Activated T-cell treated with anti-CD3 and anti-CD28 coated beads for 24 hours (primary cell): Measurements from ENCODE around the gene RANBP3.
"Not testable (repeated sequence)": the region's sequence is repeated elsewhere in the genome, so short reads cannot be mapped to it uniquely, and the experiment has no call there.

Experiments used
- DNase-seq: peaks from one replicate; pipeline ENCODE4 v3.0.0-alpha.2; 2020; ENCODE audit warnings: low read depth

The RANBP3 gene

DNA sequence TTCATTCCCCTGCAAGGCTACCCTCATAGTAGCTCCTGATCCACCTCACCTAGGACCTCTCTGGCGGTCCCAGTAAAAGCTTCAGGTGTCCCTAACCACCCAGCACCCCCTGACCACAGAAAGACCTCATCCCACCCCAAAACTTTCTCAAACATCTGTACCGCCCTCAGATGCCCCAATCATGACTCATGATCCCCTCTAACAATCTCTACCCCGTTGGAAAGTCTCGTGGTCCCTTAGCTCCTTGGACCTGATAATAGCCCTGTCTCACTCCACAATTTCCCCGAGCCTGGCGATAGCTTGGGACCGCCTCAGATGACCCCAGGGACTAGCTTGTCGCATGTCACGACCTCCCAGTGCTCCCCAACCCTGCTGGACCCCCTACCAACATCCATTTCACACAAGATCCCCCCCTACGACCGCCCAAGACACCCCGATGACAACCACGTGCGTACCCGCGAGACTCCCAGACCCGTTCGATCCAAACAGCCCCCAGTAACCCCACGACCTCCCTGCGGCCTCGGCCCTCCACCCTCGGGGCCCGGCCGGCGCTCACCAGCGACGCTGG lies 74.8 kb downstream of the RANBP3 start:
- DNase-seq = no peak

DNA sequence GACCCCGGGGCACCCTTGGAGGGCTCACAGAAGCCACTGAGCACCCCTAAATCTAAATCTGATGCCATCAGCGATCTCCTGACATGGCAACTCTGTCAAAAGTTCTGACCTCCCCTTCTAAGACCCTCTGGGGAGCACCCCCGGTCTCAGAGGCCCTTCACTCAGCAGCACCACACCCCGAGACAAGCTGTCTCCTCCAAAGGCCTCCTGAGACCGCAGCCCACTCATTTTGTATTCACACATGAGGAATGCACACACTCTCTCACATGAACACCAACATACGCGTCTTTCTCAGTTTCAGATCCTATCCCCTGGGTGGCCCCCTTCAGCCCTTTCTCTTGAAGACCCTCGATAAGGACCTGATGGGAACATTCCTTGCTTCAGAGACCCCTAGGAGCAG lies 77.0 kb downstream of the RANBP3 start:
- no peak for DNase-seq

DNA sequence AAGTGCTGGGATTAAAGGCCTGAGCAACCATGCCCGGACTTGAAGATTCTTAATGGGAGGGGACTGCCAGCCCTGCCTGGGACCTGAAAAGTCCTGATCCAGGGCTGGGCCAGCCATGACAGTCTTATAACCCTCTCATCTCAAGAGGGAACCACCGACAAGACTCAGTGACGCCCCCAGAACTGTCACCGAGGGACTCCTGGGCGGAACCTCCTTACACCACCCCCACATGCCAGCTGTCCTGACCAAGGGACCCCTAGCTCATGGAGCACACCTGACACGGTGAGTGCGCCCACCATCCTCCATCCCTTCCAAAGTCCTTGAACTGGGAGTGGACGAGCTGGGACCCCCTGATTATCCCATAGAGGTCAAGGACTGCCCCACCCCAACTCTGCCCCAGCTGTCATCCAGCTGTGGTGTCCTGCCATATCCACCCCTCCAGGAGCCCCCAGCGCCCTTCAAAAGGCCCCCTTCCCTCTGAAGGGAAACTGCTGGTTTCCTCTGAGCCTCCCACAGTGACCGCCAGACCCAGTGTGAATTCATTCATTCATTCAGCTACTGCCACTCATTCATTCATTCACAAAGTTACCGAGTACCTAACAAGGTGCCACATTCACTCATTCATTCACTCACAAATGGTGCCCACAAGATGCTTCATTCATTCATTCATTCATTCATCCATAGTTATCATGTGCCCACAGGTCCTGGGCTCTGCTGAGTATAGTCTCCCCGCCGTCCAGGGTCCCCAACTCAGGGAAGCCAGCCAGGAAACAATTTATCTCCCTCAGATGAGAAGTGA lies 78.0 kb downstream of the RANBP3 start:
- no peak for DNase-seq

DNA sequence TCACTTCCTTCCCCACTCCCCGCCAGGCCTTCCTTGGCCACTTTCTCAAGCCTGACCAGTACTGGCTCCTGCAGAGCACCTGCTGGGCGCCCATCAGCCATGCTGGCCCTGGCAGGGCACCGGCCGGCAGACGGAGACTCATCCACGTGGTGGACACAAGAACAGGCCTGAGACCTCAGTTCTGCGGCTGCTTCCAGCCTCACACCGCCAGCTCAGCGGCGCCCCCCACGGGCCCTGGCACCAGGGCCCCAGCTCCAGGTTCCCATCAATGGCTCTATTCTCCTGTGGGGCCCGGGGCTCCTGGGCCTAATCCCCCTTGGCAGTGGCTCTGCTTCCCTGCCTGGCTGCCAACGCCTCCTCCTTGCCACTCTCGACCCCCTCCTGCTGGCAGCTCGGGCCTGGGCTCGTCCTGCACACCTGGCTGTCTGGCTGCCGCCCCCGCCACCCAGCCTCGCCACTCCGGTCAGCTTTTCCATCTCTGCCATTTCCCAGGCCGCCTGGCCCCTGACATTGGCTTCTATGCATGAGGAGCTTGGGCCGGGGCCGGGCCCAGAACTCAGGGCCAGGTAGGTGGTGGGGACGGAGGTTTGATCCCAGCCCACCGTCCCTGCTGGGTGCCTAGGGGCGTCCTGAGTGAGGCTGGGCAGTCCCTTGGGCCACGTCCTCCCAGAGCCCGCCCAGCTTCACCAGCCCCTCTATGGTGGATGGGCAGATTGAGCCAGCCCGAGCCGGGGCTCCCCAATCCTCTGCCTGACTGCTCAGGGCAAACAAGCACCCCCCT lies 80.6 kb downstream of the RANBP3 start:
- DNase-seq = no peak

DNA sequence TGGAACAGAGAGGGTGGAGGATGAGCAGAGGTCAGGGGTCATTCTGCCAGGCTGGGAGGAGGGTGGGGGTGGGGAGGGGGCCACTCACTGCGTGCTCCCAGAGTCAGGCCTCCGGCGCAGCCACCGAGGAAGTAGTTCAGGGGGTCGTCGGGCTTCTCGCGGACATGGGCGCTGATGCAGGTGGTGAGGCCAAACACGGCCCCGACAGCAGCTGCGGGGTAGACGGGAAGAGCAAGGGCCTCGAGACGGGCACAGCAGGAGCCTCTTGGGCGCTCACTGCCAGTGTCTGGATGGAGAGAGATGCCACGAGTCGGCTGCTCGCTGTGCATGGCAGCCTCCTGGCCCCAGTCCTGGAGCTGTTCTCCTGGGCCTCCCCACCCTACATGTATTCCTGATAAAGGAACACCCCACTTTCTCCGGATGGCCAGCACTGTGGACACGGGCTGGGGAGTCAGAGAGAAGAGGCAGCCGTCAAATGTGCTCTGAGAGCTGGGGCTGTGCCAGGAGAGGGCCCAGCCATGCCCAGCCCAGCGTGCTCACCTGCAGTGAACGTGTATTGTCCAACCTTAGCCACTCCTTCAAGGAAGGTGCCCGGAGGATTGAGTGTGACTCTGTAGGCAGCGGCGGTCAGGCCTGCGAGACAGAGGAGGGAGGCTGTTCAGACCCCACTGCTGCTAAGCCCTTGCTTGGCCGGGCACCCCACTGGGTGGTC lies 81.4 kb downstream of the RANBP3 start:
- DNase-seq = no peak

DNA sequence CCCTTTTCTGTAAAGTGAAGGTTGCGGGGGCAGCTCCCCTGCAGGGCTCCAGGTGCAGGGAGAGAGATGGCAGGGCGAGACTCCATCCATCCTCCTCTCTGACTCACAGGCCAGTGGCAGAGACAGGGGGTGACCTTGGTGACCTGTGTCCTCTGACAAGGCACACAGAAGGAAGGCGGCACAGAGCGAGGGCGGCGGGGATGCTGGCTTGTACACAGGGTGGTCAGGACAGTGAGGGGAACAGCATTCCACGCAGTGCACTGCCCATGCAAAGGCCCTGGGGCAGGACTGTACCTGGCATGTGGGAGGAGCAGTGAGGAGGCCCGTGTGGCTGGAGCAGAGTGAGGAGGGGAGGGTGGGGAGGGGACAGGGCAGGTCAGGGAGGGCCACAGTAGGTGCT lies 82.0 kb downstream of the RANBP3 start:
- no peak for DNase-seq

DNA sequence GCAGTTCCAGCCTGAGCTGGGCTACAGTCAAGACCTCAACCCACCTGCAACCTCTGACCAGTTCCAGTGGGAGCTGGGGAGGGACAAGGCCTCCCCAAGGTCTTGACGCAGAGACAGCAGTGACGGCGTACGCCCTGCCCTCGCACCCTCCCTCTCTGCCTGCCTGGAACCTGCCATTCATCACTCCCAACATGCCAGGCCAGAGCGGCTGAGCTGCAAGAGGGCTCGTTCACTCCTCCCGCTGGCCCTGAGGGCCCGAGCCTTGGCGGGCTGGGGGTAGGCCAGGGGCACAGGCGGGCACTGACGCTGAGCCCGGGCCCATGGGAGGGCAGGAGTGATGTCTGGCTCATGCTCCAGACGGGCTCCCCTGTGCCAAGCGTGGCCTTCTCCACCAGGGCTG lies 82.5 kb downstream of the RANBP3 start:
- DNase-seq = no peak

DNA sequence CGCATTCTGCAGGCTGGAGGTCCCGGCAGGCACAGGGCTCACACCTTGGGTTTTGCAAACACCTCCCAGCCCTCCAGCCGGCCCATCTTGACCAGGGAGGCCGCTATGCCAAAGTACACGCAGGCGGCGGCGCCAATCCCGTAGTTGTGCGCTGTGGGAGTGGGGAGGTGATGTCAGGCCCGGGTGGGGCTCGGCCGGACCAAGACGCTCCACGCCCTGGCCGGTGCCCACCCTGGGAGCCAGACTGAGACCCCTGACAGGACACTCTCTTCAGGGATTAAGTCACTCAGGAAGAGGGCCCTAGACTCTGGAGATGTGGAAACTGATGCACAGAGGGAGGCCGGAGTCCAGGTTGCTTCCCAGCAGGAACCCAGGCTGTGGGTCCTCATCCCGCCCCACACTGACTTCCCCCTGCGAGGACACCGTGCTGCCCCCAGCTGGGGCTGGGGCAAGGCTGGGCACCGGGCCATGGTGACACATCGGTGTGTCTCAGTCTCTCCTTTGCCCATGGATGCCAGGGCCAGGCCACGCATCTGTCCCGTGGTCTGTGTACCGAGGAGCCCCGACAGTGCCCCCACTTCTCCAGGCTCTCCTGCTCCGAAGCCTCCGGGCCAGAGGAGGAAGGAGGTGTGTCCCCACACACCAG lies 83.1 kb downstream of the RANBP3 start:
- no peak for DNase-seq

DNA sequence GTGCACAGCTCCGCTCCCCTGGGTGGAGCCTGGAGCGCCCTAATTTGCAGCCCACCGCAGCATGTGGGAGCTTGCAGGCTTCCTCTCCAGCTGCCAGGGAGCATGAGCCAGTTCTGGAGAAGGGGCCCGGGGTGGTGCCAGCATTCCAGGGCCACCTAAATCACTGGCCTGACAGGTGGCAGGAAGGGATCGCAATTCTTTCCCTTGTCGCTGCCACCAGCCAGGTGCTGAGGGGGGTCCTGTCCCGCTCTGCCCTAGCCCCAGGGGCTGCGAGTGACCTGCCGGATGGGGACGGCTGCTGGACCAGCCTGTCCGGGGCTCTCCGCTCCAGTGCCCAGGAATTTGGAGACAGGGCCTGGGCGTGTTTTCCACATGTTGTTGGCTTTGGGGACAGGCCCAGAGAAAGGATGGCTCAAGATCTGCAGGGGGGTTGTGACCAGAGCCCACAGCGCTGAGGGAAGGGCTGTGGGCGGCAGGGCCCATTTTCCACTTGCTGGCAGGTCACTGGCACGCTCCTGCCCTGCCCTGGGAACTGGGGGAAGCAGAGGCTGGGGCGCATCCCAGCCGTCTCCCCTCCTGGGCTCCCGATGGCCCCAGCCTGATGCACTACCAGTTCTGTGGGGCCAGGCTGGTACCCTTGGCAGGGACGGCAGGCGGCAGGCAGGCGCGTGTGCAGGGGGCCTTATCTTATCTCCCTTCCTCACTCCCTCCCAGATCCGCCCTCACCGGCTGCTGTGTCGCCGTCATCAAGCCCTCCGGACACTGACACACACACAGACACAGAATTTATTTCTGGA lies 83.8 kb downstream of the RANBP3 start:
- no peak for DNase-seq

DNA sequence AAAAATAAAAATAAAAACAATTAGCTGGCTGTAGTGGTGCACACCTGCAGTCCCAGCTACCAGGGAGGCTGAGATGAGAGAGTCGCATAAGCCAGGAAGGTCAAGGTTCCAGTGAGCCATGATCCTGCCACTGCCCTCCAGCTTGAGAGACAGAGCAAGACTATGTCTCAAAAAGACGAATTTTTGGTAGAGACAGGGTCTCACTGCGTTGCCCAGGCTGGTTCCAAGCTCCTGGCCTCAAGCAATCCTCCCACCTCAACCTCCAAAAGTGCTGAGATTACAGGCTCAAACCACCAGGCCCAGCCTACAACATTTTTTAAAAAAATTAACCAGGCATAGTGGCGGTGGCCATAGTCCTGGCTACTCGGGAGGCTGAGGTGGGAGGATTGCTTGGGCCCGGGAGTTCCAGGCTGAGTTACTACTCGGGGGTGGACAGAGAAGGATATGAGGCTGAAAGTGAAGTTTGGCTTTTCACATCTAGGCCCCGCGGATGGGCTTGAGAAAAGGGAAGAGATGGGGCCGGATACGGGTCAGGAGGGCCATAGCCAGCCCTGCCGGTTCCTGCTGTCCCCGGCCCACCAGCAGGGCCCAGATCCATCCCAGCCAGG lies 84.5 kb downstream of the RANBP3 start:
- DNase-seq = no peak

DNA sequence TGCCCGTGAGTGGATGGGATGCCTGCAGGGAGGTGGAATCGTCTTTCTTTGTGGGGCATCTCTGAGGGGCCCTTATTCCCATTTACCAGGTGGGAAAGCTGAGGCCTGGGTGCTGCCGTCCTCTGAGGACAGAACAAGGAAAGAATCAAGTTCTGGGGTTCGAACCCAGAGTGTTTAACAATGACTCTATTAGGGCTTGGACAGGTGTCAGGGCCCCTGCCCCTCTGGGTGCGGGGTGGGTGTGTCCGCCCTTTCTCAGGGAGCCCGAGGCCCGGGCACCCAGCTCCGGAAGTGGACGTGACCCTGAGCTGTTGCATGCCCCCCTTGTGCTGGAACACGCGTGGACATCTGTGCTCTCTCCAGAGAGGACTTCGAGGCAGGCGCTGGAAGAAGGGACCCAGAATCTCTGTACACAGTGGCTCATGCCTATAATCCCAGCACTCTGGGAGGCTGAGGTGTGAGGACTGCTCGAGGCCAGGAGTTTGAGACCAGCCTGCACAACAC lies 85.1 kb downstream of the RANBP3 start:
- DNase-seq = no peak

DNA sequence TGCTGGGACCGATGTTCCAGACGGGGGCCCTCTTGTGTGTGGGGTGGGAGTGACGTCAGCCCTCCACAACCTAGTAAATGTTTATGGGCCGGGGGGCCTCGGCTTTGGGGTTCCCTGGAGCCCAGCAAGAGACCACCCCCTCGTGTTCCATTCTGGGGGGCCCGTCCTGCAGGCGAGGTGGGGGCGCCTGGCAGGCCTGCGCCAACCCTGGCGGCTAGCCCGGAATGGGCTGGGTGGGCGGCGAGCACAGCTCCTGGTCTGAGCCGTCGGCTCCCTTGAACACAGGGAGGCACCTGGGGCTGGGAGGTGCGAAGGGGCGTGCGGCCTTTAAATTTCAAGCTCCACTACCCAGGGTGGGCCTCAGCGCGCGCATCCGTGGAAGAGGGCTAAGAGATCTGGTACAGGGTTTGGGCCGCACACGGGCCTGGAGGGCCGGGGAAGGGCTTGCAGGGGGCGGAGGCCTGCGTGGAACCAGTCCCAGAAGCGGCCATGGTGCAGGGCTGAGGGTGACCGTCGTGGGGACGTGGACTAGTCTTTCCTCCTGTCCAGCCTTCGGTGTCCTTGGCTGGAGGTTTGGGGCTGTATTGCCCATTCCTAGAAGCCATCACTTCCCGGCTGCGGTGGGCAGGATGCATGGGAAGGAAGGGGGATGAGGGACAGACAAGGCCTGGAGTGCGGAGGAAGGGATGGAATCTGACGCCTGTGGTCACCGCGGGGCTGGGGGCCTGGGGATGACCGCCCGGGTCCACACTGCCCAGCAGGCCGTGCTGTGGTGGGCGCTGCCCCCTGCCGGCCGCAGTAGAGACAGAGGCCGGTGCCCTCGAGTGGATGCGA lies 85.8 kb downstream of the RANBP3 start:
- no peak for DNase-seq

DNA sequence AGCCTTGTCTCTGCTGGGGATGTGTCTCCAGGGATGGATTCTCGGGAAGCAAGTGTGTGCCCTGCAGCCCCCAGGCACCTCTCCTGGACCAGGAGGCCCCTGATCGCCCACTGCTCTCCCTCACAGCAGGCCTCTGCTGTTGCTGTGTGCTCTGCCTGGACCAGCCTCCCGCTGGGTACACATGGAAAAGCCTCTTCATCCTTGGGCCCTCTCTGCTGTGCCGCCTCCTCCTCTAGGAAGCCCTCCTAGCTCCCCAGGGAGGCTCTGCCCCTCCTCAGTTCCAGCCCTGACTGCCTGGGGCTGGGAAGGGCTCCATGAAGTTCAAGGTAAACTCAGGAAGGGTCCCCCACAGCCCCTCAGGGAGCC lies 86.4 kb downstream of the RANBP3 start:
- no peak for DNase-seq

DNA sequence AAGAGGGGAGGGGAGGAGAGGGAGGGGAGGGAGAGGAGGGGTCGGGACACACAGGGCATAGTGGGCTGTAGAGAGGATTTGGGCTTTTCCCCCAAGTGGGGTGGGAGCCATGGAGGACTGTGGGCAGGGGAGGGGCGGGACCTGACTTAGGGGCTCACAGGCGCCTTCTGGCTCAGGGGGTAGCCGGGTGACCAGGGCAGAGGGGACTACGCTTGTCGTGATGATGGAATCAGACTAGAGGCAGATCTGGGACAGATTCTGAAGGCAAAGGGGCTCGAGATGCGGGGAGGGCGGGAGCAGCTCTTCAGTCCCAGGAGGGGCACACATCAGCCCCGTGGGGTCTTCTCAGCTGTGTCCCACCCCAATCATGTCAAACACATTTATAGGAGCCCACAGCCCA lies 87.8 kb downstream of the RANBP3 start:
- DNase-seq = no peak

DNA sequence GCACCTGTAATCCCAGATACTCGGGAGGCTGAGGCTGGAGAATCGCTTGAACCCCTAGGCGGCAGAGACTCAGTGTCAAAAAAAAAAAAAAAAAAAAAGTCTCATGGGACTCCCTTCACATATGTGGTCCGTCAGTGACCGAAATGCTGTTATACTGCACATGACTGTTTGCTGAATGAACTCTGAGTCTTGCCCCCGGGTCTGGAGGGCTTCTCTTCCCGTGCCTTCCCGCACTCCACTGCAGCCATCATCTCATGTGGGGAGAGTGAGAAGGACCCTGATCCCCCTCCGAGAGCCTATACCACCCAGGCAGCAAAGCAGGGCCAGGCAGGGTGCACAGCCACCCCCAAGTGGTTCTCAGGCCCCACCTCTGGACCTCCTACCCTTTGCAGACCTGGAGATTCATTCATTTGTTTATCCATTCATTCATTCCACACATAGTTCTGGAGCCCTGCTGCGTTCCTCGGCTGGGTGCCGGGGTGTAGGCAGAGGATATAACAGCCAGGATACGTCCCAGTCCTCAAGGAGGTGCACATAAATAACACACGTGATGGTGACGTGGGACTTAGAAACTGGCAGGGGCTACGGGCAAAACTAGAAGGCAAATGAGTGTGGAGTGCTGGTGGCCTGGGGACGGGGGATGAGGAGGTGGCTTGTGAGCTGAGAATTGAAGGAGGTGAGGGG lies 88.5 kb downstream of the RANBP3 start:
- DNase-seq = no peak

DNA sequence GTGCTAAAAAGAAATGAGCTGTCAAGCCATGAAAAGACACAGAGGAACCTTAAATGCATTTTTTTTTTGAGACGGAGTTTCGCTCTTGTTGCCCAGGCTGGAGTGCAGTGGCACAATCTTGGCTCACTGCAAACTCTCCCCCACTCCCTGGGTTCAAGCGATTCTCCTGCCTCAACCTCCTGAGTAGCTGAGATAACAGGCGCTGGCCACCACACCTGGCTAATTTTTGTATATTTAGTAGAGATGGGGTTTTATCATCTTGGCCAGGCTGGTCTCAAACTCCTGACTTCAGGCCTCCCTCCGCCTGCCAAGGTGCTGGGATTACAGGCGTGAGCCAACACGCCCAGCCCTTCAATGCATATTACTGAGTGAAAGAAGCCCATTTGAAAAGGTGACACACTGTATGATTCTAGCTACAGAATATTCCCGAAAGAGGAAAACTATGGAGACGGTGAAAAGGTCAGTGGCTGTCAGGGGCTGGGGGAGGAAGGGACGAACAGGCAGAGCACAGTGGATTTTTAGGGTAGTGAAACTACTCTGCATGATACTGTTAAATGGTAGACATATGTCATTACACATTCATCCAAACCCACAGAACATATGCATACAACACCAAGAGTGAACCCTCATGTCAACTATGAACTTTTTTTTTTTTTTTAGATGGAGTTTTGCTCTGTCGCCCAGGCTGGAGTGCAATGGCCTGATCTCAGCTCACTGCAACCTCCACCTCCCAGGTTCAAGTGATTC lies 93.7 kb downstream of the RANBP3 start:
- DNase-seq = not testable (repeated sequence)

DNA sequence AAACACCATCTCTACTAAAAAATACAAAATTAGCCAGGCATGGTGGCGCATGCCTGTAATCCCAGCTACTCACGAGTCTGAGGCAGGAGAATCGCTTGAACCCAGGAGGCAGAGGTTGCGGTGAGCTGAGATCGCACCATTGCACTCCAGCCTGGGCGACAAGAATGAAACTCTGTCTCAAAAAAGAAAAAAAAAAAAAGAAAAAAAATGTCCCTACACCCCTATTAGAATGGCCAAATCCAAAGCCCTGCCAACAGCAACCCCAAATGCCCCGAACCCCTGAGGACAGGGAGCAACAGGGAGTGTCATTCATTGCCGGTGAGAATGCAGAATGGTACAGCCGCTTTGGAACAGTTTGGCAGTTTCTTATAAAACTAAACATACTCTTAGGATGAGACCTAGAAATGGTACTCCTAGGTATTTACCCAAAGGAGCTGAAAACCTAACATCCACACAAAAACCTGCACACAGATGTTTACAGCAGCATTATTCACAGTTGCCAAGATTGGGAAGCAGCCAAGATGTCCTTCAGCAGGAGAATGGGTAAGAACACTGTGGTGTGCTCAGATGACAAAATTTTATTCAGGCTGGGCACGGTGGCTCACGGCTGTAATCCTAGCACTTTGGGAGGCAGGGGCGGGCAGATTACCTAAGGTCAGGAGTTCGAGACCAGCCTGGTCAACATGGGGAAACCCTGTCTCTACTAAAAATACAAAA lies 94.6 kb downstream of the RANBP3 start:
- not testable (repeated sequence) for DNase-seq
